IMR-90 (cell line): ENCODE data around the gene YKT6. TPM values are rescaled to one million over a fixed set of nuclear protein-coding genes. Genes with fewer than 3 reads are reported as not detected.
A peak's percentile ranks its signal among the peaks of the same experiment; 100 is the strongest.

ENCODE experiments used
- ATAC-seq: fragments of 200-7000 bp; cut with Tn5 transposase; 2 replicates; pipeline ENCODE4 v1.9.1; 2020; ENCODE audit warnings: low read depth, mild to moderate bottlenecking, moderate library complexity
- BruUV-seq: library from RNA; stranded (reverse); fragments of 400-500 nt; replicated peaks from 2 replicates; lab custom pipeline; 2021; lab: Mats Ljungman, UMichigan
- CTCF ChIA-PET: fragments of 300-600 bp; formaldehyde crosslinking; extraction: SDS; loops from one replicate; lab custom pipeline; 2021; ENCODE audit warnings: antibody characterized with exemption; lab: Yijun Ruan, JAX
- POLR2A ChIA-PET: fragments of 300-600 bp; sonication (Branson Sonifier 250); formaldehyde crosslinking; loops from one replicate; lab custom pipeline; 2022; ENCODE audit warnings: antibody characterized with exemption; ENCODE audit not compliant: unreplicated experiment; lab: Charles Lee
- DNase-seq: peaks from one replicate; pipeline ENCODE4 v3.0.0; 2013
- H2AFZ ChIP-seq: replicated peaks from 2 replicates; pipeline ENCODE3; 2013; ENCODE audit warnings: low read length, mild to moderate bottlenecking; ENCODE audit not compliant: poor library complexity
- H2AK5ac ChIP-seq: 2 replicates; pipeline ENCODE4 v1.6.1; 2013; ENCODE audit warnings: low read depth, low read length, inconsistent platforms
- H2AK9ac ChIP-seq: replicated peaks from 2 replicates; pipeline ENCODE3; 2013; ENCODE audit warnings: mild to moderate bottlenecking, low read depth, low read length, moderate library complexity; ENCODE audit not compliant: poor library complexity
- H2BK120ac ChIP-seq: 2 replicates; pipeline ENCODE4 v1.6.1; 2013; ENCODE audit warnings: low read depth, low read length, inconsistent platforms
- H2BK15ac ChIP-seq: 3 replicates; pipeline ENCODE4 v1.6.1; 2013; ENCODE audit warnings: low read depth, low read length, inconsistent platforms
- H2BK20ac ChIP-seq: 2 replicates; pipeline ENCODE4 v1.6.1; 2013; ENCODE audit warnings: low read depth, mild to moderate bottlenecking, inconsistent platforms, low read length, moderate library complexity
- H2BK5ac ChIP-seq: 2 replicates; pipeline ENCODE4 v1.6.1; 2013; ENCODE audit warnings: mild to moderate bottlenecking, low read depth, low read length, inconsistent platforms; ENCODE audit not compliant: poor library complexity, severe bottlenecking
- H3K14ac ChIP-seq: replicated peaks from 2 replicates; pipeline ENCODE4 v1.6.1; 2013; ENCODE audit warnings: low read depth, low read length, inconsistent platforms
- H3K18ac ChIP-seq: 2 replicates; pipeline ENCODE4 v1.6.1; 2013; ENCODE audit warnings: low read depth, low read length, control low read depth
- H3K23ac ChIP-seq: 2 replicates; pipeline ENCODE4 v1.6.1; 2013; ENCODE audit warnings: low read depth, low read length, inconsistent platforms
- H3K27ac ChIP-seq: 2 replicates; pipeline ENCODE4 v1.5.1; 2013; ENCODE audit warnings: mild to moderate bottlenecking, control low read depth, low read length; ENCODE audit not compliant: insufficient read depth
- H3K27me3 ChIP-seq: 2 replicates; pipeline ENCODE4 v1.6.1; 2013; ENCODE audit warnings: low read length; ENCODE audit not compliant: control insufficient read depth, insufficient read depth
- H3K36me3 ChIP-seq: 2 replicates; pipeline ENCODE4 v1.6.1; 2013; ENCODE audit warnings: low read length, mixed read lengths; ENCODE audit not compliant: control insufficient read depth, insufficient read depth
- H3K4ac ChIP-seq: 2 replicates; pipeline ENCODE4 v1.6.1; 2013; ENCODE audit warnings: low read depth, low read length, inconsistent platforms
- H3K4me1 ChIP-seq: 2 replicates; pipeline ENCODE4 v1.6.1; 2013; ENCODE audit warnings: low read length, mixed read lengths; ENCODE audit not compliant: control insufficient read depth, insufficient read depth
- H3K4me2 ChIP-seq: 2 replicates; pipeline ENCODE4 v1.6.1; 2013; ENCODE audit warnings: low read depth, mild to moderate bottlenecking, control low read depth, low read length, moderate library complexity
- H3K4me3 ChIP-seq: 2 replicates; pipeline ENCODE4 v1.5.1; 2013; ENCODE audit warnings: low read depth, mild to moderate bottlenecking, control low read depth, low read length, moderate library complexity; ENCODE audit not compliant: insufficient read depth
- H3K56ac ChIP-seq: 2 replicates; pipeline ENCODE4 v1.6.1; 2013; ENCODE audit warnings: low read length, inconsistent platforms; ENCODE audit not compliant: insufficient read depth; ENCODE audit errors: extremely low read depth
- H3K79me1 ChIP-seq, 2 experiments: 2 replicates each; pipeline ENCODE4 v1.6.1; 2013; ENCODE audit warnings: low read length in 2 of 2, inconsistent platforms in 1 of 2, low read depth in 1 of 2
- H3K9ac ChIP-seq: 2 replicates; pipeline ENCODE4 v1.6.1; 2013; ENCODE audit warnings: low read depth, low read length, control low read depth
- H3K9me1 ChIP-seq: 2 replicates; pipeline ENCODE4 v1.6.1; 2013; ENCODE audit warnings: low read length, inconsistent platforms; ENCODE audit not compliant: insufficient read depth
- H3K9me3 ChIP-seq: 2 replicates; pipeline ENCODE4 v1.6.1; 2013; ENCODE audit warnings: low read length; ENCODE audit not compliant: control insufficient read depth, insufficient read depth
- H4K20me1 ChIP-seq: 2 replicates; pipeline ENCODE4 v1.6.1; 2013; ENCODE audit warnings: low read length, inconsistent platforms; ENCODE audit not compliant: insufficient read depth
- H4K5ac ChIP-seq: 2 replicates; pipeline ENCODE4 v1.6.1; 2013; ENCODE audit warnings: mild to moderate bottlenecking, low read depth, low read length, control low read depth
- H4K8ac ChIP-seq, 2 experiments: 2 replicates each; pipeline ENCODE4 v1.6.1; 2013; ENCODE audit warnings: low read depth in 2 of 2, low read length in 2 of 2, control low read depth in 1 of 2, inconsistent platforms in 1 of 2
- H4K91ac ChIP-seq: 2 replicates; pipeline ENCODE4 v1.6.1; 2013; ENCODE audit warnings: low read depth, low read length, inconsistent platforms; ENCODE audit not compliant: insufficient read depth
- BHLHE40 ChIP-seq: fragments of 150-350 bp; IDR thresholded peaks from 2 replicates; pipeline ENCODE4 v1.6.1; 2016; ENCODE audit warnings: mild to moderate bottlenecking, low read depth, low read length
- CEBPB ChIP-seq: IDR thresholded peaks from 2 replicates; pipeline ENCODE4 v1.6.1; 2012; ENCODE audit warnings: low read depth, low read length, improper control_type of control experiment
- CHD1 ChIP-seq: IDR thresholded peaks from 2 replicates; pipeline ENCODE4 v1.6.1; 2012; ENCODE audit warnings: low read depth, low read length, improper control_type of control experiment
- ELK1 ChIP-seq: fragments of 150-350 bp; IDR thresholded peaks from 2 replicates; pipeline ENCODE4 v1.6.1; 2016; ENCODE audit warnings: low read depth, mild to moderate bottlenecking, low read length, moderate library complexity, borderline replicate concordance
- WGBS, 2 experiments: methylation state at CpG; one replicate each; pipeline versions ENCODE4 v1.1.5 to v1.1.7; 2013; ENCODE audit warnings: missing lambda C conversion rate in 2 of 2; ENCODE audit not compliant: insufficient read length in 1 of 2; ENCODE audit errors: extremely low coverage in 2 of 2; 5-methylcytosine and 5-hydroxymethylcytosine counted together
- dilution Hi-C: fragments of 300-500 bp; cut with HindIII; formaldehyde crosslinking; loops from one replicate; pipeline ENCODE4 v1.14.3; 2018; ENCODE audit warnings: low sequenced_read_pairs; ENCODE audit not compliant: unreplicated experiment
- in situ Hi-C: fragments of 300-500 bp; cut with MboI; formaldehyde crosslinking; loops from 3 replicates; pipeline ENCODE4 v1.14.3; 2019; ENCODE audit warnings: low sequenced_read_pairs, inconsistent platforms, mixed read lengths
- intact Hi-C: fragments of 100-400 bp; cut with micrococcal nuclease; formaldehyde crosslinking; loops from 2 replicates; pipeline ENCODE4 v1.10.0; 2022
- polyA plus RNA-seq, 3 experiments: library from polyadenylated mRNA; depleted of rRNA; stranded (reverse); fragments of >200 nt; gene quantifications; 2 replicates each; pipeline ENCODE4 v1.2.3, GENCODE V29; 2012; ENCODE audit warnings: low replicate concordance in 1 of 3
- total RNA-seq: library from RNA; depleted of rRNA; stranded (reverse); fragments of >200 nt; gene quantifications from 2 replicates; pipeline ENCODE4 v1.2.3, GENCODE V29; 2012

Gene YKT6
- total and polyA plus RNA-seq, 2 of the 4 experiments (the other 2 are of a cell fraction) = 115 to 120 TPM

DNA sequence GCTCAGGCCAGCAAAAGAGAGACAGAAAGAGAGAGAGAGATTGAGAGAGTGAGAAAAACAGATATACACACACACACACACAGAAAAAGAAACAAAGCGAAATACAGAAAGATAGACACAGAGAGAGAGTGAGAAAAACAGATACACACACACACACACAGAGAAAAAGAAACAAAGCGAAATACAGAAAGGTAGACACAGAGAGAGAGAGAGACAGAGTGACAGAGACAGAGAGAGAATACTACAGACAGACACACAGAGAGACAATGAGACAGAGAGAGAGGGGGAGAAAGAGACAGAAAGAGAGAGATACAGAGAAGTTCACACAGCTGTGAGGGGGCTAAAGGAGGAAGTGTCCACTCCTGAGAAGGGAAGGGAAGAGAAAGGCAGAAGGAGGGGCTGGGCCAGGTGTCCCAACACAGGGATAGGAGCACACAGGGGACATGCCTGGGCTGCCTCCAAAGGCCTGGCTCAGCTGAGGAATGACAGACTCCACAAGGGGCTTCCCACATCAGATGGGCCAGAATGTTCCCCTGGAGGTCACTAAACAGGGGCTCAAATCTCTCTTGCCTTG, 15.8 kb upstream of the YKT6 start (continued):
- no peak for TF ChIP-seq CHD1
- TF ChIP-seq ELK1 = no peak
- TF ChIP-seq BHLHE40 = no peak

DNA sequence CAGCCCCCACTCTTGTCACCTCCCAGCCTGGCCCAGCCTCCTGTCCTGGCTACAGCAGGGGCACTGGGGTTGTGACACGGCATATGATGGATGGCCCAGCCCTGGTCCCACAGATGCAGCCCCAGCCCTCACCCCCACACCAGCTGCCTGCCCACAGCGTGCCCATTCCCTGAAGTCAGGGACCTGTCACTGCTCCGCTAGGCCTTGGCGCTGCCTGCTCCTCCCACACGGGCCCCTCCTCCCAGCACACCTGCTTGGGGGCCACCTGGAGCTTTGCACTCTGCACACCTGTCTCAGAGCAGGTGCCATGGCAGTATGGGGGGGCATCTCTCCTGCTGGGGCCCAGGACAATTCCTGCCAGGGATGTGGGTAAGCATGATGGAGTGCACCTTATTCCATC, 15.0 kb upstream of the YKT6 start:
- intact Hi-C loops = no loop called here
- ChIA-PET CTCF (interaction anchor here (0.7 kb wide), 1 partner anchor 11 kb away, joined by 3 read pairs; no protein-coding TSS in a partner anchor), POLR2A (no interaction called here)
- no peaks in the 10 kb centered on the region for H3K36me3 ChIP-seq
- no peak overlapping the region for H3K9ac ChIP-seq
- WGBS, 2 experiments = 100% methylated on average over 1 of the region's 5 CpGs; no CpG with 5 or more reads in 1 of the 2 experiments
- H2BK5ac ChIP-seq = no peak overlapping the region
- no peak overlapping the region for H2BK15ac ChIP-seq
- peak overlapping the region; percentile 79 for H2AFZ ChIP-seq
- H3K4me2 ChIP-seq = no peak overlapping the region
- ATAC-seq = no peak
- no peak overlapping the region for H3K18ac ChIP-seq
- H3K14ac ChIP-seq = no peak overlapping the region
- no peak for TF ChIP-seq CEBPB
- H3K4me3 ChIP-seq = no peak overlapping the region
- H3K9me1 ChIP-seq = no peaks in the 10 kb centered on the region
- H2AK5ac ChIP-seq = peak overlapping the region; percentile 45
- peak overlapping the region; percentile 34; the same call in 1 of the 2 replicates for H3K4ac ChIP-seq
- H2BK20ac ChIP-seq = peak overlapping the region; percentile 78; the same call in 1 of the 2 replicates
- DNase-seq = no peak
- dilution Hi-C loops = no loop called here
- H3K56ac ChIP-seq = no peak overlapping the region
- peaks cover 2% of the 10 kb centered on the region for H3K4me1 ChIP-seq
- H3K23ac ChIP-seq = no peak overlapping the region
- no peak overlapping the region for H3K27ac ChIP-seq
- H4K91ac ChIP-seq = no peak overlapping the region
- no peak overlapping the region for H4K8ac ChIP-seq
- H3K79me1 ChIP-seq = no peaks in the 10 kb centered on the region; a peak in 1 of 4 replicates
- peaks cover 18% of the 10 kb centered on the region for H3K9me3 ChIP-seq
- peak overlapping the region; percentile 74 for H2AK9ac ChIP-seq
- in situ Hi-C loops = no loop called here
- H3K27me3 ChIP-seq = peaks cover 22% of the 10 kb centered on the region
- no peaks in the 10 kb centered on the region for H4K20me1 ChIP-seq
- H2BK120ac ChIP-seq = no peak overlapping the region
- no TSS peak for BruUV-seq
- no peak overlapping the region for H4K5ac ChIP-seq
